Fibroblast of mammary gland (primary cell): ENCODE data around the gene NDP.

Experiments
- DNase-seq: peaks from one replicate; pipeline ENCODE4 v3.0.0-alpha.2; 2010; ENCODE audit warnings: low read depth
- H3K4me3 ChIP-seq: 2 replicates; pipeline ENCODE4 v1.5.1; 2011; ENCODE audit warnings: low read depth, mild to moderate bottlenecking, low read length, moderate library complexity; ENCODE audit not compliant: control insufficient read depth
- TF ChIP-seq, protein P1 (sequence below): conservative IDR thresholded peaks from 2 replicates; pipeline ENCODE4 v1.5.1; 2011; ENCODE audit warnings: low read depth, low read length, inconsistent platforms; ENCODE audit not compliant: control insufficient read depth, insufficient read depth

The NDP gene

DNA sequence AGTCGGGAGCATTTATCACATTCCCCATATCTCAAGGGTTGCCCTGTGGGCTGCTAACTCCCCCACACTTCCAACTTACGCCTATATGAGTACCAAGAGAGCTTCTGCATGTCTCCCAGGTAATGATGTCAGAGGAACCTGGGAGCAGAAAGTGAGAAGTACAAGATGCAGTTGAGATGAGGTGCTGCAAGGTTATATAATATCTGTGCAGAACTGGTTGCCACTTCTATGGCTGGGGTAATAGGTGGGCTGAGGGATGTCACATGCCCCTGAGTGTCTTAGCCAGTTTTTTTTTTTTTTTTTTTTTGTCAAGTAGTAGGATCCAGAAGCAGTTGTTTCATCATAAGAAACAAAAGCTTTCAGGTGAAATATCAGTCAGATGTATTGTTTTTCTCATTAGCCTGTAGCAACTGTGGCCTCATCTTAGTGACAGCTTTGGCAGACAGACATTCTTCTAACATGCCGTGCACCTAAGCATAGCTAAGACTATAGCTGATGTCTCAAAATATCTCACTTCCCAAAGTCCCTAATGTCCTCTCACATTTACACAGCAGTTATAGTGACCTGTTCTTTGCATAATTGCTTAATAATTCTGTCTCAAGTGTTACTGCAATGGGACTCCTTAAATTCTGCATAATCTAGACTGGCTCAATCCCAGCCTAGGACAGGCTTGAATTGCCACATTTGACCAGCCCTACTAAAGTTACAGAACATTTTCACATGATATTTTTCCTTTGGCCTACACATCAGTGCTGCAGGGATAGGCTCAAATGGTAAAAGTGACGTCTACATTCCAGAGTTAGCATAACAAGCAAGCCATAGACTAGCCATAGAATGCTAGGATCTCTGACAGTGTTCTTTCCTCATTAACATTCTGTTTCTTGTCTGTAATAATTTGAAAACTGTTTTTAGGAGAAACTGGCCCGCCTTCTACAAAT lies 73.0 kb downstream of the NDP start:
- no peak for DNase-seq
- TF ChIP-seq, protein P1, sequence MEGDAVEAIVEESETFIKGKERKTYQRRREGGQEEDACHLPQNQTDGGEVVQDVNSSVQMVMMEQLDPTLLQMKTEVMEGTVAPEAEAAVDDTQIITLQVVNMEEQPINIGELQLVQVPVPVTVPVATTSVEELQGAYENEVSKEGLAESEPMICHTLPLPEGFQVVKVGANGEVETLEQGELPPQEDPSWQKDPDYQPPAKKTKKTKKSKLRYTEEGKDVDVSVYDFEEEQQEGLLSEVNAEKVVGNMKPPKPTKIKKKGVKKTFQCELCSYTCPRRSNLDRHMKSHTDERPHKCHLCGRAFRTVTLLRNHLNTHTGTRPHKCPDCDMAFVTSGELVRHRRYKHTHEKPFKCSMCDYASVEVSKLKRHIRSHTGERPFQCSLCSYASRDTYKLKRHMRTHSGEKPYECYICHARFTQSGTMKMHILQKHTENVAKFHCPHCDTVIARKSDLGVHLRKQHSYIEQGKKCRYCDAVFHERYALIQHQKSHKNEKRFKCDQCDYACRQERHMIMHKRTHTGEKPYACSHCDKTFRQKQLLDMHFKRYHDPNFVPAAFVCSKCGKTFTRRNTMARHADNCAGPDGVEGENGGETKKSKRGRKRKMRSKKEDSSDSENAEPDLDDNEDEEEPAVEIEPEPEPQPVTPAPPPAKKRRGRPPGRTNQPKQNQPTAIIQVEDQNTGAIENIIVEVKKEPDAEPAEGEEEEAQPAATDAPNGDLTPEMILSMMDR: no peak
- H3K4me3 ChIP-seq: no peak overlapping the region
